GM19395 (cell line): ENCODE data around the gene CD81.

Source experiments
- ATAC-seq: cut with Tn5 transposase; IDR thresholded peaks from one replicate; pipeline ENCODE4 v1.9.1; 2021; ENCODE audit warnings: mild to moderate bottlenecking, moderate library complexity; ENCODE audit not compliant: unreplicated experiment

Gene CD81

GRCh38 chr11:2433106-2433925 is 56.2 kb downstream of the CD81 start:
- no peak for ATAC-seq

- no peak for ATAC-seq
Observed at GRCh38 chr11:2434008-2434407, 56.9 kb downstream of the CD81 start.

DNA sequence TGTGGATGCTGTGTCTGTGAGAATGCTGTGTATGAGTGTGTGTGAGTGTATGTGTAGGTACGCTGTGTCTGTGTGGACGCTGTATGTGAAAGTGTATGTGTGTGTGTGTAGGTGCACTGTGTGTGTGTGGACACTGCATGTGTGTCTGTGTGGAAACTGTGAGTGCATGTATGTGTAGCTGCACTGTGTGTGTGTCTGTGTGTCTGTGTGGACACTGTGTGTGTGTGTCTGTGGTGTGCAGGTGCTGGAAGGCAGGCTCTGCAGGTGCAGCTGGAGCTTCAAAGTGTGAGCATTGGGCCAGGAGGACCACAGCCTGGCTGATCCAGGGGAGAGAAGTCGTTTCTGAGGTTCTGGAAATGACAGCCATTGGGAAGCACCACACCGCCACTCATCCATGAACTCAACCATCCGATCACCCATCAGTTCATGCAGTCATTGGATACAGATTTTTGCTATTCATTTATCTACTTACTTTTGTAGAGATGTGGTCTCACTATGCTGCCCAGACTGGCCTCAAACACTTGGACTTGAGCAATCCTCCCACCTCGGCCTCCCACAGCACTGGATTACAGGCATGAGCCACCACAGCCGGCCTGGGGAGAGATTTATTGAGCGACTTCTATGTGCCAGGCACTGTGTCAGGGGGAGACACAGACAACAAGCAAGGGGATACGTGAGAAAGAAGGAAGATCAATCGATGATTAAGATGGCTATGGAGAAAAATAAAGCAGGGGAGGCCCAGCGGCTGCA is 57.6 kb downstream of the CD81 start:
- ATAC-seq, result no peak

DNA sequence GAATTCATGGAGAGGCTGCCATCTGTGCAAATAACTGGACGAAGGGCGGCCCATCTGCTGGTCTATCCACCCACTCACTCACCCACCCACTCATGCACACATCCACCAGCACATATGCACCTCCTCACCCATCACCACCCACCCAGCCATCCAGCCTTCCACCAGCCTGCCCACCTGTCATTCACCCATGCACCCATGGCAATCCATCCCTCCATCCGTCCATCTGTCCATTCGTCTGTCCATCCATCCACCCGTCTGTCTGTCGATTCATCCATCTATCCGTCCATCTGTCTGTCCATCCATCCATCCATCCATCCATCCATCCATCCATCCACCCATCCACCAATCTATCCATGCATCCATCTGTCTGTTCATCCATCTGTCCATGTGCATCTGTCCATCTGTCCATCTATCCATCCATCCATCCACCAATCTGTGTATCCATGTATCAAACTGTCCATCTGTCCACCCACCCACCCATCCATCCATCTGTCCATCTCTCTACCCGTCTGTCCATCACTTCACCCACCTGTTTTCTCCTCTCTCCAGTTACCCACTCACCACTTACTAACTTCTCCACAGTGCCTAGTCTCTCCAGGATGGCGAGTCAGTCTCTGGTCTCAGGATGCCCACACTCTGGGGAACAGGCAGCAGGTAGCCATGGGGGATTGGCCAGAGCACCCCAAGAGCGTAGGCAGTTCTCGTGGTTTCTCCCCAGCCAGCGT is 58.3 kb downstream of the CD81 start:
- ATAC-seq, result no peak

- ATAC-seq, result no peak
Observed at GRCh38 chr11:2436013-2436520, 59.0 kb downstream of the CD81 start.

DNA sequence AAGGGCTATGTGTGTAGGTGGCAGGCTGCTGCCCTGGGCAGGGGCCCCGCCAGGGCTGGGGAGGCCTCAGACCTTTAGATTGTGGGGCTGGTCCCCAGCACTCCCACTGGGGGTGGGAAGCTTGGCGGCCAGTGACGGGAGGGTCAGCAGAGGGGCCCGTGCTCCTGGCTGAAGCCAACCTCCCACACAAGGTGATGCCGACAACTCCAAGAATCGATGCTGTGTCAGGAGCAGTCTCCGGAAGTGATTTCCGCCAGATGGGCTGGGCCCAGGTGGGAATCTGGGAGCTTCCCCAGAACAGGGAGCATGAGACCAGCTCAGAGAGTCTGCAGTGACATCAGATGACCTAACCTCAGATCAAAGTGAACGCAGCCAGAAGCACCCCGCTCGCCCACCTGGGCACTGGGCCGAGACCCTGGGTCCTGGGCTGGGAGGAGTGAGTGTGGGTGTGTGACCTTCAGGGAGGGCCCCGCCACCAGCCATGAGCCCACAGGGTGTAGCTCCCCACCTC is 59.5 kb downstream of the CD81 start:
- no peak for ATAC-seq

DNA sequence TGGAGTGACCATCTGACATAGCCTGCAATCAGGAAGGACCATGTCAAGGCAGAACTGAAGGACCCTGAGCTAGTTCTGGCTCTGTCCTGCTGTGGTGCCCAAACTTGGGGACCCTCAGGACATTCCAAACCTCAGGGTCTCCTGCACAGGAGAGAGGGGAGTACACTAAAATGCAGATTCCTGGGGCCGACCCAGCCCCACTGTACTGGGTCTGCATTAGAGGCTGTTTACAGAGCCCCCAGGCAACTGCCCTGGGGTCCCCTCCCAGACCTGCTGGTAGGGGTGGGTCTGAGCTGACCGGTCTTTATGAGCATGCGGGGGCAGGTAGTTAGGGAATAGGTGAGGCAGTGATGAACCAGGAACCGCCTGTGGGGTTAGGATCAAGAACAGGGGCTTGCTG is 60.4 kb downstream of the CD81 start:
- ATAC-seq, result no peak

GRCh38 chr11:2439820-2440219 is 62.7 kb downstream of the CD81 start:
- no peak for ATAC-seq

DNA sequence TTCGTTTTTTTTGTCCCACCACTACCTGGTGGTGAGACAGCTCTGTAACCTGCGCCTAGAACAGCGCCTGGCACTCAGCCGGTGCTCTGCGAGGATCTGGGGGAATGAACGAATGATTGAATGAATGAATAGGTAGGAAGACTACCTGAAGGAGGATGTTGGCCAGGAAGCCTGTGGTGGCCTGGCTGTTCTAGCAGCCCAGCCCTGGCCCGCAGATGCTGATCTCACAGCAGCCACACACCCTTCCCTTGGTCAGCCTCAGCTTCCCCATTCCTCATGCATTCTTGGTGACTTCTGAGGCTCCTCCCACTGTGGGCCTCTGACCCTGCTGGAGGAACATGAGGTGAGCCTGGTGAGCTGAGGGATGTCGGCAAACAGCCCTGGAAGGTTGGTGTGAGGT is 63.5 kb downstream of the CD81 start:
- no peak for ATAC-seq

- ATAC-seq, result no peak
Observed at GRCh38 chr11:2441171-2441570, 64.1 kb downstream of the CD81 start.

GRCh38 chr11:2442589-2442988 is 65.5 kb downstream of the CD81 start:
- no peak for ATAC-seq

- no peak for ATAC-seq
Observed at GRCh38 chr11:2443406-2443805, 66.3 kb downstream of the CD81 start.

GRCh38 chr11:2443881-2444820 is 67.0 kb downstream of the CD81 start, which contains the start of gene TRPM5:
TRPM5 (minus strand) TSS chr11:2444514; CDS start chr11:2423036, 21,478 bp downstream.
- no peak for ATAC-seq

DNA sequence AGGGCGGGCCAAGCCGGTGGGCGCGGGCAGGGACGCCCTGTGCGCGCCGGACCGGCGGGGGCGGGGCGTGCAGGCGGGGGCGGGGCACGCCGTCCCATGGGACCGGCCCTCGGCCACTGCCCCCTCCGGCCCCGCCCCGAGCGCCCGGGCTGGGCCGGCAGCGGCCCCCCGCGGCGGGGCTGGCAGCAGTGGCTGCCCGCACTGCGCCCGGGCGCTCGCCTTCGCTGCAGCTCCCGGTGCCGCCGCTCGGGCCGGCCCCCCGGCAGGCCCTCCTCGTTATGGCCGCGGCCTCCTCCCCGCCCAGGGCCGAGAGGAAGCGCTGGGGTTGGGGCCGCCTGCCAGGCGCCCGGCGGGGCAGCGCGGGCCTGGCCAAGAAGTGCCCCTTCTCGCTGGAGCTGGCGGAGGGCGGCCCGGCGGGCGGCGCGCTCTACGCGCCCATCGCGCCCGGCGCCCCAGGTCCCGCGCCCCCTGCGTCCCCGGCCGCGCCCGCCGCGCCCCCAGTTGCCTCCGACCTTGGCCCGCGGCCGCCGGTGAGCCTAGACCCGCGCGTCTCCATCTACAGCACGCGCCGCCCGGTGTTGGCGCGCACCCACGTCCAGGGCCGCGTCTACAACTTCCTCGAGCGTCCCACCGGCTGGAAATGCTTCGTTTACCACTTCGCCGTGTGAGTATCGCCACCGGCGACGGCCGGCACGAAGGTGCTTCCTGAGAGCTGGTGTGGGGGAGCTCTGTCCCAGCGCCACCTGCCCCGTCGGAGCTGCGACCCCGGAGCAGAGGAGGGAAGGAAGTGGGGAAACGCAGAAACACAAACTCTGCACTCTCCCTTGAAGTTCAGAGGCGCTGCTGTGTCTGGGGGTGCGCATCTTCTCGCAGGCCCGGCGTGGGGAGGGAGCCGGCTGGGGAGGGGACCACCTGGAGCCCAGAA is 68.0 kb downstream of the CD81 start, which contains the start of gene KCNQ1:
TSS of gene KCNQ1 (plus strand) at position 188 of the 925 bp plus-strand sequence. CDS start at position 279, 91 bp downstream.
- no peak for ATAC-seq

- ATAC-seq, result no peak
Observed at GRCh38 chr11:2445746-2446551, 68.8 kb downstream of the CD81 start.

GRCh38 chr11:2446590-2447252 is 69.6 kb downstream of the CD81 start:
- no peak for ATAC-seq
